ENCODE data around the gene NAB1.

Gene NAB1

DNA sequence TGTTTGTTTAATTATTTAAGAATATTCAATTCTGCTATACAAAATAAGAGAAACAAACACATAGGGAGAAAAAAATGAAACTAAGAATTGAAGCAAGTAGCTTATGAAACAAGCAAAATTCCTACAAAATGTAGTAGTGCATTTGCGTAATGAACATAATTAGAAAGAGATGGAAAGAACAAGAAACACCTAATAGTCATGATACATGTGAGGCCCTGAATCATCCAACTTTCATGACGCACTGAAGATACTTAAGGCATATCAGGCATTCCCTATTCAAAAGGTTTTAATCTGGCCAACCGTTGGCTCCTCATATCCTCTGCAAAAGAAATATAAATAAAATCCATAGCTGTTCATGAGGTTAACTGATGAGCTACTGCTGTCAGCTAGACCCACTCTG is 14.5 kb upstream of the NAB1 start:
- H3K4me2 ChIP-seq (ENCODE audit: low read length): no peak overlapping the region
- no peak overlapping the region for H2AFZ ChIP-seq (ENCODE audit: low read length)
- no peak overlapping the region for H3K4me3 ChIP-seq (ENCODE audit: low read depth, low read length, poor library complexity, severe bottlenecking)
- no peaks in the 10 kb centered on the region for H3K36me3 ChIP-seq (ENCODE audit: insufficient read depth, low read length)
- H3F3A ChIP-seq (ENCODE audit: insufficient read depth, low read length): no peaks in the 10 kb centered on the region
- no peak overlapping the region for H3K27ac ChIP-seq (ENCODE audit: low read depth, low read length, poor library complexity, severe bottlenecking)
- peaks cover 6% of the 10 kb centered on the region for H3K4me1 ChIP-seq (ENCODE audit: insufficient read depth, low read length, severe bottlenecking)
- TF ChIP-seq, protein P1, sequence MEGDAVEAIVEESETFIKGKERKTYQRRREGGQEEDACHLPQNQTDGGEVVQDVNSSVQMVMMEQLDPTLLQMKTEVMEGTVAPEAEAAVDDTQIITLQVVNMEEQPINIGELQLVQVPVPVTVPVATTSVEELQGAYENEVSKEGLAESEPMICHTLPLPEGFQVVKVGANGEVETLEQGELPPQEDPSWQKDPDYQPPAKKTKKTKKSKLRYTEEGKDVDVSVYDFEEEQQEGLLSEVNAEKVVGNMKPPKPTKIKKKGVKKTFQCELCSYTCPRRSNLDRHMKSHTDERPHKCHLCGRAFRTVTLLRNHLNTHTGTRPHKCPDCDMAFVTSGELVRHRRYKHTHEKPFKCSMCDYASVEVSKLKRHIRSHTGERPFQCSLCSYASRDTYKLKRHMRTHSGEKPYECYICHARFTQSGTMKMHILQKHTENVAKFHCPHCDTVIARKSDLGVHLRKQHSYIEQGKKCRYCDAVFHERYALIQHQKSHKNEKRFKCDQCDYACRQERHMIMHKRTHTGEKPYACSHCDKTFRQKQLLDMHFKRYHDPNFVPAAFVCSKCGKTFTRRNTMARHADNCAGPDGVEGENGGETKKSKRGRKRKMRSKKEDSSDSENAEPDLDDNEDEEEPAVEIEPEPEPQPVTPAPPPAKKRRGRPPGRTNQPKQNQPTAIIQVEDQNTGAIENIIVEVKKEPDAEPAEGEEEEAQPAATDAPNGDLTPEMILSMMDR (IDR thresholded peaks at IDR 0.05; ENCODE audit: low read length): no peak
- no peak for TF ChIP-seq EZH2 (IDR thresholded peaks at IDR 0.05; ENCODE audit: borderline replicate concordance, low read length)
- no peaks in the 10 kb centered on the region for H3K9me3 ChIP-seq (ENCODE audit: low read length)
- no peak overlapping the region for H3K9ac ChIP-seq (ENCODE audit: low read length)
- no peaks in the 10 kb centered on the region for H3K79me2 ChIP-seq (ENCODE audit: insufficient read depth, low read length)
- no peaks in the 10 kb centered on the region for H3K27me3 ChIP-seq (ENCODE audit: insufficient read depth, low read length)
- H4K20me1 ChIP-seq (ENCODE audit: insufficient read depth, low read length): no peaks in the 10 kb centered on the region
- no peaks in the 10 kb centered on the region for H3K9me2 ChIP-seq (ENCODE audit: low read depth, low read length)

DNA sequence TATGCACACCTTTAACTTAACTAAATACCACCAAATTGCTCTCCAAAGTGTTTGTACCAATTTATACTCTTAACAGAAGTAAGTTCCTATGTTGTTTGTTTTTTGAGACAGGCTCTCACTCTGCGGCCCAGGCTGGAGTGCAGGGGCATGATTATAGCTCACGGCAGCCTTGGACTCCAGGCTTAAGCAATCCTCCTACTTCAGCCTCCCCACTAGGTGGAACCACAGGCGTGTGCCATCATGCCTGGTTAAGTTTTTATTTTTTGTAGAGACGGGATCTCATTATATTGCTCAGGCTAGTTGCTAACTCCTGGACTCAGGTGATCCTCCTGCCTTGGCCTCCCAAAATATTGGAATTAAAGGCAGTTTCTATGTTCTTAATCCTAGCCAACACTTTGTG is 13.1 kb upstream of the NAB1 start:
- H3K79me2 ChIP-seq (ENCODE audit: insufficient read depth, low read length): no peaks in the 10 kb centered on the region
- no peaks in the 10 kb centered on the region for H3K9me3 ChIP-seq (ENCODE audit: low read length)
- H3K9me2 ChIP-seq (ENCODE audit: low read depth, low read length): no peaks in the 10 kb centered on the region
- H3K9ac ChIP-seq (ENCODE audit: low read length): no peak overlapping the region
- H3K4me3 ChIP-seq (ENCODE audit: low read depth, low read length, poor library complexity, severe bottlenecking): no peak overlapping the region
- H3K27me3 ChIP-seq (ENCODE audit: insufficient read depth, low read length): no peaks in the 10 kb centered on the region
- H2AFZ ChIP-seq (ENCODE audit: low read length): no peak overlapping the region
- no peak overlapping the region for H3K4me2 ChIP-seq (ENCODE audit: low read length)
- H3K4me1 ChIP-seq (ENCODE audit: insufficient read depth, low read length, severe bottlenecking): peaks cover 6% of the 10 kb centered on the region
- H4K20me1 ChIP-seq (ENCODE audit: insufficient read depth, low read length): no peaks in the 10 kb centered on the region
- no peak for TF ChIP-seq EZH2 (IDR thresholded peaks at IDR 0.05; ENCODE audit: borderline replicate concordance, low read length)
- TF ChIP-seq, protein P1 (IDR thresholded peaks at IDR 0.05; ENCODE audit: low read length): peak; percentile 6; the same call in 1 of the 2 replicates
- H3K27ac ChIP-seq (ENCODE audit: low read depth, low read length, poor library complexity, severe bottlenecking): no peak overlapping the region
- H3F3A ChIP-seq (ENCODE audit: insufficient read depth, low read length): no peaks in the 10 kb centered on the region
- no peaks in the 10 kb centered on the region for H3K36me3 ChIP-seq (ENCODE audit: insufficient read depth, low read length)

DNA sequence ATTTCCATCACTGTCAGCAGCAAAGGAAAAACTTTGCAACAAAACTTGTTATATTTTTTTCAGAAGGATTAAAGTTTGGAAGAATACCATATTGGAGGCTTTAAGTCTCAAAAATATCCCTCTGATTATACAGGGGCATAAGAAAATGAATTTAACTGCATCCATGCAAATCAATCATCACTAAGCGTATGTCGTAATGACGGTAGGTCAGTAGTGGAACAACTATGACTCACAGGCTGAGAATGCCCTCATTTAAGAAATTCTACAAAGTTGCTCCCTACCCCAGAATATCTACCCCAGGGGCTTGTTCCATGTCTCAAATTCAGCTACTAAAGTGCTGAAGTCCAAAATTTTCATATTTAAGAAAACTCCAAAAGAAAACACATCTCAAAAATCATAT is 12.5 kb upstream of the NAB1 start:
- Histone ChIP-seq H3K4me2 (ENCODE audit: low read length) (no peak overlapping the region), H3K4me1 (ENCODE audit: insufficient read depth, low read length, severe bottlenecking) (peaks cover 6% of the 10 kb centered on the region)

More for the DNA sequence above, 12.5 kb upstream of the NAB1 start:
- Histone ChIP-seq H3K27me3 (ENCODE audit: insufficient read depth, low read length) (no peaks in the 10 kb centered on the region), H3K79me2 (ENCODE audit: insufficient read depth, low read length) (no peaks in the 10 kb centered on the region), H4K20me1 (ENCODE audit: insufficient read depth, low read length) (no peaks in the 10 kb centered on the region), H3K4me3 (ENCODE audit: low read depth, low read length, poor library complexity, severe bottlenecking) (no peak overlapping the region), H2AFZ (ENCODE audit: low read length) (no peak overlapping the region), H3K9me2 (ENCODE audit: low read depth, low read length) (no peaks in the 10 kb centered on the region), H3K9ac (ENCODE audit: low read length) (no peak overlapping the region), H3F3A (ENCODE audit: insufficient read depth, low read length) (no peaks in the 10 kb centered on the region), H3K9me3 (ENCODE audit: low read length) (no peaks in the 10 kb centered on the region), H3K36me3 (ENCODE audit: insufficient read depth, low read length) (no peaks in the 10 kb centered on the region), H3K27ac (ENCODE audit: low read depth, low read length, poor library complexity, severe bottlenecking) (no peak overlapping the region)
- TF ChIP-seq, protein P1 (IDR thresholded peaks at IDR 0.05; ENCODE audit: low read length): no peak
- TF ChIP-seq EZH2 (IDR thresholded peaks at IDR 0.05; ENCODE audit: borderline replicate concordance, low read length): no peak

All from OCI-LY1 (cell line).